Measurements from ENCODE around the gene PCSK5.

PCSK5 gene

DNA sequence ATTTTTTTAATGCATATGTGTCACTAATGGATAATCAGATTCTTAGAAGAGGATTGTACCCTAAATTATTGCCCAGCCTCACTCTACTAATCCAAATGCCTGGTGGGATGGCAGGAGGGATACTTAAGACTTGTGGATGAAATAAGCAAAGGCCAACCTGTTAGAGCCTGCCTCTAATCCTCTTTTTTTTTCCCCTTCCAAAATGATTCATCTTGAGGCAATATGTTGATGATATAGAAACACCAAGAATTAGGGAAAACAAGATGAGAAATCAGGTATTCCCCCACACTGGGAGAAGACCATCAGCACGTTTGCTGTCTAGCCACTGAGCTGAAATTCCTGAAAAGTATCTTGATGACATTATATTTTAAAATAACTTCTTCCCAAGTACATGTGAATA, 451.7 kb downstream of the PCSK5 start:
- TF ChIP-seq, protein P1, sequence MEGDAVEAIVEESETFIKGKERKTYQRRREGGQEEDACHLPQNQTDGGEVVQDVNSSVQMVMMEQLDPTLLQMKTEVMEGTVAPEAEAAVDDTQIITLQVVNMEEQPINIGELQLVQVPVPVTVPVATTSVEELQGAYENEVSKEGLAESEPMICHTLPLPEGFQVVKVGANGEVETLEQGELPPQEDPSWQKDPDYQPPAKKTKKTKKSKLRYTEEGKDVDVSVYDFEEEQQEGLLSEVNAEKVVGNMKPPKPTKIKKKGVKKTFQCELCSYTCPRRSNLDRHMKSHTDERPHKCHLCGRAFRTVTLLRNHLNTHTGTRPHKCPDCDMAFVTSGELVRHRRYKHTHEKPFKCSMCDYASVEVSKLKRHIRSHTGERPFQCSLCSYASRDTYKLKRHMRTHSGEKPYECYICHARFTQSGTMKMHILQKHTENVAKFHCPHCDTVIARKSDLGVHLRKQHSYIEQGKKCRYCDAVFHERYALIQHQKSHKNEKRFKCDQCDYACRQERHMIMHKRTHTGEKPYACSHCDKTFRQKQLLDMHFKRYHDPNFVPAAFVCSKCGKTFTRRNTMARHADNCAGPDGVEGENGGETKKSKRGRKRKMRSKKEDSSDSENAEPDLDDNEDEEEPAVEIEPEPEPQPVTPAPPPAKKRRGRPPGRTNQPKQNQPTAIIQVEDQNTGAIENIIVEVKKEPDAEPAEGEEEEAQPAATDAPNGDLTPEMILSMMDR (IDR thresholded peaks at IDR 0.05; ENCODE audit: extremely low read depth, missing control alignments) = no peak
- no peak for DNase-seq (ENCODE audit: low spot score)

DNA sequence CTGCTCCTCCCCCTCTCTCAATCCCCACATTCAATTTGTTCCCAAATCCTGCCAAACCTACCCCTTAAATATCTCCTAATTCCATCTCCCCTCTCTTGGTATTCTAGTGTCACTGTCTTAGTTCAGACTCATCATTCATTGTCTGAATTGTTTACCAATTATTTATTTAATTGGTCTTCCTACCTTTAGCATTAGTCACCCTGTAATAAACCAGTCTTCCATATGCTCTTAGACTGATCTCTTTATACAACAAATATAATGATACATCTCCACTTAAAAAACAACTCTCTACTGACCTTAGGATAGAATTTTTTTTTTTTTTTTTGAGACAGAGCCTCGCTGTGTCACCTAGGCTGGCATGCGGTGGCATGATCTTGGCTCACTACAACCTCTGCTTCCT, 452.4 kb downstream of the PCSK5 start:
- DNase-seq (ENCODE audit: low spot score) = no peak
- TF ChIP-seq, protein P1 (IDR thresholded peaks at IDR 0.05; ENCODE audit: extremely low read depth, missing control alignments) = no peak

DNA sequence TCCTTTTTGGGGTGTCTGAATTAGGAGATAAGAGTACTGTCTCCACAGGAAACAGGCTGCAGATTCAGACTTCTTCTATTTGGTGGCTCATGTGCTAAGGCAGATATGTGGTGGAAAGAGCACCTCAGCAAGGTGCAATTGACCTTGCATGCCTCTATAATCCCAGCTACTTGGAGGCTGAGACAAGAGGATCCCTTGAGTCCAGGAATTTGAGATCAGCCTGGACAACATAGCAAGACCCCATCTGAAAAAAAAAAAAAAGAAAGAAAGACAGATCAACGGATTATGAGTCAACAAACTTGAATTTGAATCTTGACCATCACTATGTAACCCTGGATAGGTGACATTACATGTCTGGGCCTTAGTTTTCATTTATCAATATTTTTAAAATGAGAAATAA, 459.4 kb downstream of the PCSK5 start:
- no peak for DNase-seq (ENCODE audit: low spot score)
- TF ChIP-seq, protein P1 (IDR thresholded peaks at IDR 0.05; ENCODE audit: extremely low read depth, missing control alignments) = no peak

DNA sequence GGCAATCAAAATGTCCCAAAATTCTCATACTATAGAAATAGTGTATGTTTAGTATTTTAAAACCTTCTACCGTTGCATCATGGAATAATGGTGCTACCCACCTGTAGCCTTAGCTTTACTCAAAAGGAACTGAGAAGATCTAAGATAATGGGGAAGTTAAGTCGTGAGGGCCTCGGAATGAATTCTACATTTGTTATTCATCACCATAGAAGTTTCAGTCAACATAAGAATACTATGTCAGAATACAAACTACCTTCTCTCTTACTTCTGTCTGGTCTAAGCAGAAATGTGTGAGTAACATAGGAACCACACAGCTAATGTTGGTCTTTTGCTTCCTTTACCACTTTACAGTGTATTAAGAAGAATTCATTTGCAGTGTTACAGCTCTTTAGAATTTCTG, 460.5 kb downstream of the PCSK5 start:
- TF ChIP-seq, protein P1 (IDR thresholded peaks at IDR 0.05; ENCODE audit: extremely low read depth, missing control alignments) = no peak
- DNase-seq (ENCODE audit: low spot score) = no peak

DNA sequence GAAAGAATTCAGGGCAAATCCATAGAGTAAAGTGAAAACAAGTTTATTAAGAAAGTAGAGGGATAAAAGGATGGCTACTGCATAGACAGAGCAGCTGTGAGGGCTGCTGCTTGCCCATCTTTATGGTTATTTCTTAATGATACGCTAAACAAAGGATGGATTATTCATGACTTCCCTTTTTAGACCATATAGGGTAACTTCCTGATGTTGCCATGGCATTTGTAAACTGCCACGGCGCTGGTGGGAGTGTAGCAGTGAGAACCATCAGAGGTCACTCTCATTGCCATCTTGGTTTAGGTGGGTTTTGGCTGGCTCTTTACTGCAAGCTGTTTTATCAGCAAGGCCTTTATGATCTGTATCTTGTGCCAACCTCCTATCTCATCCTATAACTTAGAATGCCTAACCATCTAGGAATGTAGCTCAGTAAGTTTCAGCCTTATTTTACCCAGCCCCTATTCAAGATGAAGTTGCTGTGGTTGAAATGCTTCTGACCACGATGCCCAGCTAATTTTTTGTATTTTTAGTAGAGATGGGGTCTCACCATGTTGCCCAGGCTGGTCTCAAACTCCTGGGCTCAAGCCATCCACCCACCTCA, 461.6 kb downstream of the PCSK5 start:
- TF ChIP-seq, protein P1 (IDR thresholded peaks at IDR 0.05; ENCODE audit: extremely low read depth, missing control alignments) = no peak
- no peak for DNase-seq (ENCODE audit: low spot score)

DNA sequence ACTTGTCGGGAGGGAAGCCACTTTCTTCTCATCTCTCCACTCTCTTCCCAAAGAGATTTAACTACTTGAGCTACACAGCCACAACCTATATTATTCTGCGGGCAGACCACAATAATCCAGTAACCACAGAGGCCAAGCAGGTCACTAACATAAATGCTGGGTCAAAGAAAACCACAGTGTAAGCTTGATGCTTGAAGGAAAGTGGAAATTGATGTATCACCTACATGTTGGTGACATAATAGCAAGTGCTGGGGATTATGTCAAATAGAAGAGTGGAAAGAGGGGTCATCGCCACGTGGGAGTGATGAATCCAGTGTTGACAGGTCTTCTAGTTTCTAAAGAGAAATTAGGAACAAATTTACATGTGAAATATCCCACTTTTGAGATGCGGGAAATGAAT, 462.8 kb downstream of the PCSK5 start:
- DNase-seq (ENCODE audit: low spot score) = no peak
- TF ChIP-seq, protein P1 (IDR thresholded peaks at IDR 0.05; ENCODE audit: extremely low read depth, missing control alignments) = no peak

DNA sequence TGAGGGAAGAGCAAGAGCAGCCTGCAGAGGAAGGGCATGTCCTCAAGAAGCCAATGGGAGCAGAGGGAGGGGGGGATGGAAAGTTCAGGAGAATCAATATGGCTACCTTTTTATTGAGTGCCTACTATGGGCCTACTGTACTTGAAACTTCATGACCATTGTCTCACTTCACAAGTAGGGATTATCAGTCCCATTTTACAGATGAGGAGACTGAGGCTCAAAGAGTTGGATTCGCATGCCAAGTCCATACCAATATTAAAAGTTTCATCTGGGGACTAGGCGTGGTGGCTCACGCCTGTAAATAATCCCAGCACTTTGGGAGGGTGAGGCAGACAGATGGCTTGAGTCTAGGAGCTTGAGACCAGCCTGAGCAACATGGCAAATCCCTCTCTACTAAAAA, 463.7 kb downstream of the PCSK5 start:
- TF ChIP-seq, protein P1 (IDR thresholded peaks at IDR 0.05; ENCODE audit: extremely low read depth, missing control alignments) = no peak
- DNase-seq (ENCODE audit: low spot score) = no peak

All from GM20000 (cell line).